ENCODE results near the gene CCDC27. TPM values are rescaled to one million over a fixed set of nuclear protein-coding genes. Genes with fewer than 3 reads are reported as not detected.

Gene CCDC27
- polyA plus RNA-seq, 1 experiment = not detected

GRCh38 chr1:3786468-3787348 lies 34.5 kb downstream of the CCDC27 start:
- Histone ChIP-seq H3K27ac (ENCODE audit: low read depth, low read length) (no peak overlapping the region), H3K4me3 (ENCODE audit: low read depth, low read length) (no peak overlapping the region), H3K9me3 (ENCODE audit: control insufficient read depth, insufficient read depth, low read length) (no peaks in the 10 kb centered on the region; the same call in 1 of the 2 replicates), H3K27me3 (ENCODE audit: control insufficient read depth, insufficient read depth, low read length) (no peaks in the 10 kb centered on the region)
- POLR2A ChIA-PET = no interaction called here
- DNase-seq (ENCODE audit: low read depth, low spot score) = no peak
- TF ChIP-seq CTCF (IDR thresholded peaks at IDR 0.05; ENCODE audit: low read depth, low read length) = no peak
- CTCF ChIA-PET = no interaction called here

GRCh38 chr1:3787349-3787715 lies 35.1 kb downstream of the CCDC27 start:
- CTCF ChIA-PET = no interaction called here
- no peak overlapping the region for H3K4me3 ChIP-seq (ENCODE audit: low read depth, low read length)
- no peak for TF ChIP-seq CTCF (IDR thresholded peaks at IDR 0.05; ENCODE audit: low read depth, low read length)
- no peaks in the 10 kb centered on the region; the same call in 1 of the 2 replicates for H3K9me3 ChIP-seq (ENCODE audit: control insufficient read depth, insufficient read depth, low read length)
- H3K27ac ChIP-seq (ENCODE audit: low read depth, low read length) = no peak overlapping the region
- H3K27me3 ChIP-seq (ENCODE audit: control insufficient read depth, insufficient read depth, low read length) = no peaks in the 10 kb centered on the region
- DNase-seq (ENCODE audit: low read depth, low spot score) = no peak
- POLR2A ChIA-PET = no interaction called here

GRCh38 chr1:3787745-3788605 lies 35.7 kb downstream of the CCDC27 start:
- no peak for TF ChIP-seq CTCF (IDR thresholded peaks at IDR 0.05; ENCODE audit: low read depth, low read length)
- H3K9me3 ChIP-seq (ENCODE audit: control insufficient read depth, insufficient read depth, low read length) = no peaks in the 10 kb centered on the region; the same call in 1 of the 2 replicates
- H3K27me3 ChIP-seq (ENCODE audit: control insufficient read depth, insufficient read depth, low read length) = no peaks in the 10 kb centered on the region
- no peak overlapping the region for H3K27ac ChIP-seq (ENCODE audit: low read depth, low read length)
- CTCF ChIA-PET = no interaction called here
- DNase-seq (ENCODE audit: low read depth, low spot score) = no peak
- no peak overlapping the region for H3K4me3 ChIP-seq (ENCODE audit: low read depth, low read length)
- POLR2A ChIA-PET = no interaction called here

- no peaks in the 10 kb centered on the region for H3K27me3 ChIP-seq (ENCODE audit: control insufficient read depth, insufficient read depth, low read length)
- H3K27ac ChIP-seq (ENCODE audit: low read depth, low read length) = no peak overlapping the region
- H3K4me3 ChIP-seq (ENCODE audit: low read depth, low read length) = no peak overlapping the region
- no peak for DNase-seq (ENCODE audit: low read depth, low spot score)
- TF ChIP-seq CTCF (IDR thresholded peaks at IDR 0.05; ENCODE audit: low read depth, low read length) = no peak
- CTCF ChIA-PET = no interaction called here
- POLR2A ChIA-PET = no interaction called here
- H3K9me3 ChIP-seq (ENCODE audit: control insufficient read depth, insufficient read depth, low read length) = no peaks in the 10 kb centered on the region; the same call in 1 of the 2 replicates
These were observed 36.6 kb downstream of the CCDC27 start for GRCh38 chr1:3788756-3789420.
